ENCODE results near the gene GPLD1. TPM values are rescaled to one million over a fixed set of nuclear protein-coding genes. Genes with fewer than 3 reads are reported as not detected.

GPLD1 gene
- total RNA-seq, 6 donors from 2014 or later, result 2.5 to 15.7 (median 7.3) TPM

DNA sequence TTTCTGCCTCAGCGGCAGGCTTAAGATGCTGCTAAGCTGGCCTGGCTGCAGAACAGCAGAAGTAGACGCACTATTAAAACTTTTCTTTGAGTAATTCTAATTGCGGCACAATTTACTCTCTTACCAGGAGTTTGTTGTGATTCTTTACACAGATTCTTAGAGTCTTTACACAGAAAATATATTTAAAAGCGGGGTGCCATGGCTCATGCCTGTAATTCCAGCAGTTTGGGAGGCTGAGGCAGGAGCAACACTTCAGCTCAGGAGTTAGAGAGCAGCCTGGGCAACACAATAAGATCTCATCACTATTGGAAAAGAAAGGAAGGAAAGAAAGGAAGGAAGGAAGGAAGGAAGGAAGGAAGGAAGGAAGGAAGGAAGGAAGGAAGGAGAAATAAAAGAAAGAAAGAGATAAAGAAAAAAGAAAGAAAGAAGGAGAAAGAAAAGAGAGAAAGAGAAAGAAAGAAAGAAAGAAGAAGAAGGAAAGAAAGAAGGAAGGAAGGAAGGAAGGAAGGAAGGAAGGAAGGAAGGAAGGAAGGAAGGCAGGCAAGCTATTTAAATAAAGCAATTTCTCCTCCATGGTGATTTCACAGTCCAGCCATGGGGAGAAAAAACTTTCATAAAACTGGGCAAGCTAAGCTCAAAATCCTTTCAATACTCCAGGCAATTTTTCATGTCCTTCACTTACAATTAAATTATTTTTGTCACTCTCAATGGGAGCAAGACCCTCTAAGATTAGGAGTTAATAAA is 107.7 kb downstream of the GPLD1 start:
- no peaks in the 10 kb centered on the region for H3K27me3 ChIP-seq
- no peaks in the 10 kb centered on the region for H3K9me3 ChIP-seq
- no peaks in the 10 kb centered on the region for H3K4me1 ChIP-seq
- WGBS, 2 donors, result 91 to 100% methylated on average over 4 of the region's 4 CpGs
- no peak overlapping the region for H3K27ac ChIP-seq
- TF ChIP-seq POLR2AphosphoS5 (IDR thresholded peaks at IDR 0.05), result no peak
- TF ChIP-seq, protein P1, sequence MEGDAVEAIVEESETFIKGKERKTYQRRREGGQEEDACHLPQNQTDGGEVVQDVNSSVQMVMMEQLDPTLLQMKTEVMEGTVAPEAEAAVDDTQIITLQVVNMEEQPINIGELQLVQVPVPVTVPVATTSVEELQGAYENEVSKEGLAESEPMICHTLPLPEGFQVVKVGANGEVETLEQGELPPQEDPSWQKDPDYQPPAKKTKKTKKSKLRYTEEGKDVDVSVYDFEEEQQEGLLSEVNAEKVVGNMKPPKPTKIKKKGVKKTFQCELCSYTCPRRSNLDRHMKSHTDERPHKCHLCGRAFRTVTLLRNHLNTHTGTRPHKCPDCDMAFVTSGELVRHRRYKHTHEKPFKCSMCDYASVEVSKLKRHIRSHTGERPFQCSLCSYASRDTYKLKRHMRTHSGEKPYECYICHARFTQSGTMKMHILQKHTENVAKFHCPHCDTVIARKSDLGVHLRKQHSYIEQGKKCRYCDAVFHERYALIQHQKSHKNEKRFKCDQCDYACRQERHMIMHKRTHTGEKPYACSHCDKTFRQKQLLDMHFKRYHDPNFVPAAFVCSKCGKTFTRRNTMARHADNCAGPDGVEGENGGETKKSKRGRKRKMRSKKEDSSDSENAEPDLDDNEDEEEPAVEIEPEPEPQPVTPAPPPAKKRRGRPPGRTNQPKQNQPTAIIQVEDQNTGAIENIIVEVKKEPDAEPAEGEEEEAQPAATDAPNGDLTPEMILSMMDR (IDR thresholded peaks at IDR 0.05), result no peak
- no peak for TF ChIP-seq EP300 (IDR thresholded peaks at IDR 0.05)
- TF ChIP-seq POLR2A (IDR thresholded peaks at IDR 0.05), result no peak
- H3K4me3 ChIP-seq, result no peak overlapping the region
- DNase-seq (no peak), ATAC-seq (ENCODE audit: low FRiP score in 2 of 2) (no peak)
- no peaks in the 10 kb centered on the region for H3K36me3 ChIP-seq

GRCh38 chr6:24378473-24379097 is 110.8 kb downstream of the GPLD1 start:
- Histone ChIP-seq H3K9me3 (no peaks in the 10 kb centered on the region), H3K4me3 (no peak overlapping the region), H3K4me1 (no peaks in the 10 kb centered on the region), H3K36me3 (no peaks in the 10 kb centered on the region), H3K27ac (no peak overlapping the region), H3K27me3 (no peaks in the 10 kb centered on the region)
- 67 to 78% methylated on average over 1 of the region's 1 CpG for WGBS, 2 donors
- ATAC-seq (ENCODE audit: low FRiP score in 2 of 2), result no peak
- TF ChIP-seq POLR2AphosphoS5 (IDR thresholded peaks at IDR 0.05) (no peak), POLR2A (IDR thresholded peaks at IDR 0.05) (no peak), EP300 (IDR thresholded peaks at IDR 0.05) (no peak)
- TF ChIP-seq, protein P1 (IDR thresholded peaks at IDR 0.05), result no peak
- DNase-seq, result no peak

Other genes with a start within 250 kb of the GPLD1 start
- gene DCDC2, start 131.5 kb downstream of the GPLD1 start, total RNA-seq, result 1 to 10 TPM; 7.1 to 9.4 (median 7.8) TPM
- 10 to 100 TPM; 20.8 to 40.8 (median 27.4) TPM for gene MRS2, start 86.6 kb downstream of the GPLD1 start, total RNA-seq
- 10 to 100 TPM in 5 of 6 donors, 1 to 10 TPM in 1; 7.3 to 21.1 (median 12.4) TPM for gene ALDH5A1, start 5.4 kb upstream of the GPLD1 start, total RNA-seq
- 1 to 10 TPM in 5 of 6 donors, under 1 TPM in 1; 0.26 to 5.1 (median 2.3) TPM for gene KIAA0319, start 156.6 kb upstream of the GPLD1 start, total RNA-seq
- gene TDP2, start 177.3 kb upstream of the GPLD1 start, total RNA-seq, result 100 to 1,000 TPM in 1 of 6 donors, 10 to 100 TPM in 5; 33.8 to 101 (median 37.0) TPM
- 10 to 100 TPM in 3 of 6 donors, 1 to 10 TPM in 3; 5.2 to 20.2 (median 10.5) TPM for gene ACOT13, start 177.5 kb upstream of the GPLD1 start, total RNA-seq
- gene C6orf62, start 229.6 kb upstream of the GPLD1 start, total RNA-seq, result 100 to 1,000 TPM in 2 of 6 donors, 10 to 100 TPM in 4; 41.9 to 131 (median 95.3) TPM